ENCODE data around the gene RFWD3.

- no peak for TF ChIP-seq YY1 (IDR thresholded peaks at IDR 0.05; ENCODE audit: insufficient read depth, insufficient read length)
- no peak for TF ChIP-seq ZNF274 (IDR thresholded peaks at IDR 0.05; ENCODE audit: low read depth, low read length)
These were observed 39.8 kb downstream of the RFWD3 start for GRCh38 chr16:74626741-74627416.
